ENCODE measurements around the gene RNF135.

GRCh38 chr17:30928584-30928983, 42.3 kb upstream of the RNF135 start:
- TF ChIP-seq ZNF217 (IDR thresholded peaks at IDR 0.05) = no peak
- TF ChIP-seq EZH2 (IDR thresholded peaks at IDR 0.05; ENCODE audit: borderline replicate concordance, control insufficient read depth, low read depth, low read length) = no peak

All from GM12878 (cell line).